Raji (cell line): ENCODE data around the gene PSMB7.

Source experiments
- POLR2A ChIP-seq: IDR thresholded peaks from 2 replicates; pipeline ENCODE4 v1.6.1; 2011; ENCODE audit warnings: low read depth, low read length, control low read depth; ENCODE audit not compliant: insufficient read depth

Gene PSMB7

DNA sequence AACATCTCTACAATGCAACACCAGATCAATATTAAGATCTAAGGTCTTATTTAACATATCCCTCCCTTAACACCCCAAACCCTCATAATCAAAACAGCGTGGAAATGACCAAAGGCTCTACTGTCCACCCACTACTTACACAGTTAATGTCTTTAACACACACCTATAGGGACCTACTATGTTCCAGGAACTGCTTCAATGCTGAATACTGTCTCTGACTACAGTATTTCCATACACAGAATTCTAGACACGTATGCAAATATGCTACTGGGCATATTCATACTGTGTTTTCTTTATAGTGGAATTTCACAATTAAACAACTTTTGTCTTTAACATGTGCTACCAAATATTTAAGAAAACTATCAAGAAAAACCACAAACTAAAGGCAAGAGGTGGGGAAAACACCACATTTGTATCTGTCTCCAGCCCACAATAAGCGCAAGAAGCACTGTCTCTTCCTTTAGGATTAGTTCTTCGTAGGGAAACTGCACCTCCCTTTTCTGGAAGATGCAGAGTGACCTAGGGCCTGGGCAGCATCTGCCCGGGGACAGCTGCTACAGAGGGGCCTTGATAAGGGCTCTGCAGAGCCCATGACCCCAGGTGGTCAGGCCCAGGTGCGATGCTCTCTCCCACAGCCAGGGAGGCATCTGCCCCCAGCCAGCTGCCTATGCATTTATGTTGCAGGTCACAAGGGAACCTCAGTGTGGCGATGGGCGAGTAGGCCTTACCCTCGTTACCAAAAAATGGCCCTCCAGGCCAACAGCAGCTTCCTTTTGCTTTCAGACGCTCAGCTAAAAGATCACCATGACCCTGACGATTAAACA lies 55.2 kb downstream of the PSMB7 start:
- TF ChIP-seq POLR2A: no peak

DNA sequence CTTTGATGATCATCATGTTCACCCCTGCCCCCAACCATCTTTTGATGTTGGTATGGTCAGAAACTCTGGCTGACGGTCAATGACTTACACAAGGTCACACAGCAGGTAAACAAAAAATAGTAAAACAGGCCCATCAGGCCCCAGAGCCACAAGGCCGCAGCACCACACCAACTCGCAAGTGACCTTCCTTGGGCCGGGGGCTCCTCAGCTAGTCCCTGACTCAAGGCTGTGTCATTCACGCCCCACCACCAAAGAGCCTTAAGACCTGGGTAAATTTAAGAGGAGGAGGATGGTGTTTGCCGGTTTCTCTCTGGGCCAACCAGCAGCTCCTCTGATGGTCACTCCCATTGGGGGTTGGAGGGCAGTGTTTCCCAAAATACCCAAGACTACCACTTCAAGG lies 55.8 kb downstream of the PSMB7 start:
- TF ChIP-seq POLR2A: no peak

DNA sequence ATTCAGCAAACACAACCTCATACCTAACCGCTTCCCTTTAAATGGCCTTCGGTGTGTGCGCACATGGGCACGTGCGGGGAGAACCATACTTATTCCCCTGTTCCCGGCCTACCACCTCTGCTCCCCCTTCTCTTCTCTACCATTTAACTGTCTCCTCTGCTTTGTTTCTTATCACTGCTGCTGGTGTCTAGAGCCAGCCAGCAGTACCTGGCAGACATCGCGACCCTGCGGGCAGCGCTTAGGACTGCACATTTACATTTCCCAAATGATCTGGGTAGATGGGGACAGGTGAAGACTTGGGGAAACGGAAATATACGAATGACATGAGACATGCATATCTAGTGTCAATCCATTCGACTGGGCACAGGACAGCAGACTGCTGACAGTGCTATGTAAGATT lies 56.6 kb downstream of the PSMB7 start:
- TF ChIP-seq POLR2A: no peak

DNA sequence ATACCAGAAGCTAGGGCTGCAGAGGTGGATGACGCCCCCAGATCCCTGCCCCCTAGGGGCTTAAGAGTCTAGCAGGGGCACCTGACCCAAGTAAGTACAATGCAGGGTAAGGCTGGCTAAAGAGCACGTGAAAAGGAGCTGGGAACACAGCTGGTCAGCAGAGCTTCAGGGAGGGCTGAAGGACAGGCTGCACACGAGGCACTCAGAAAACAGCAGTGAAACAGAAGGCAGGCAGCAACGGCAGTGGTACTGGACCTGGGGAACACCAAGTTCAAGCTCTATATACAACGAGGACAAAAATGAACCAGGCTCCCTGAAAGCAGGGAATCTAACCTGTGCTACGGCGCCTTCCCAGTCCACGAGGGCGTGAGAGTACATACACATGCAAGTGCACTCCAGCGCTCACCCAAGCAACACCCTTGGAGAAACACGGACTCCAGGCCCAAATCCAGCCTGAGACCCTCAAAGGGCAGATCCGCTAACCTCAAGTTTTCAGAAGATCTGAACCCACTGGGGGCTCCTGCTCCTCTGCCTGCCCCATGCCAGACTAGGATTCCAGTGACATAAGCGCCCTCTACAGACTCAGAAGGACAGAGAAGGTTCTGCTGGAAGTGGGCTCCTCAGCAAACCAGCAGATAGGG lies 57.4 kb downstream of the PSMB7 start:
- no peak for TF ChIP-seq POLR2A

DNA sequence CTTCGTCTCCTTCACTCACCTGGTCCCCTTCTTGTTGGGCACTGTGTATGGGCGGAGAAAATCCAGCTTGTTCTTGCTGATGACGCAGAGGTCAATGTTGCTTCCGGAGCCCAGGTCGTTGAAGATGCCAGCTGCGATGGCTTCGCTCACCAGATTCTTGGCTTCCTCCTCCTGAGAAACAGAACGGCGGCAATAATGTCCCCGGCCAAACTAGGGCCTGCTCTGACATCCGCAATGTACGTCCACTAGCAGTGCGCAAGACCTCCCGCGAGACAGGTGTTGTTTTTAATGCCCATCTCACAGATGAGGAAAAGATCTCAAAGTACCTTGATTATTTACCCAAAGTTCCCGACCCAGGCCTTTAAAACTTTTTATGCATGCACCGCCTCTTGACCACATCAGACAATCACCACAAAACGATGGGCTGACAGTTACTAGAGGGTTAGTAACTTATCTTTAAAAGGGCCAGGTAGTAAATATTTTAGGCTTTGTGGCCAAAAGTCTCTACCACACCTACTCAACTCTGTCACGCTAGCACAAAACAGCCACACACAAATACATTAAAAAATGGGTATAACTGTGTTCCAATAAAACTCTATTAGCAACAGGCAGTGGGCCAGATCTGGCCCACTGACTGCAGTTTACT lies 58.4 kb downstream of the PSMB7 start:
- no peak for TF ChIP-seq POLR2A

DNA sequence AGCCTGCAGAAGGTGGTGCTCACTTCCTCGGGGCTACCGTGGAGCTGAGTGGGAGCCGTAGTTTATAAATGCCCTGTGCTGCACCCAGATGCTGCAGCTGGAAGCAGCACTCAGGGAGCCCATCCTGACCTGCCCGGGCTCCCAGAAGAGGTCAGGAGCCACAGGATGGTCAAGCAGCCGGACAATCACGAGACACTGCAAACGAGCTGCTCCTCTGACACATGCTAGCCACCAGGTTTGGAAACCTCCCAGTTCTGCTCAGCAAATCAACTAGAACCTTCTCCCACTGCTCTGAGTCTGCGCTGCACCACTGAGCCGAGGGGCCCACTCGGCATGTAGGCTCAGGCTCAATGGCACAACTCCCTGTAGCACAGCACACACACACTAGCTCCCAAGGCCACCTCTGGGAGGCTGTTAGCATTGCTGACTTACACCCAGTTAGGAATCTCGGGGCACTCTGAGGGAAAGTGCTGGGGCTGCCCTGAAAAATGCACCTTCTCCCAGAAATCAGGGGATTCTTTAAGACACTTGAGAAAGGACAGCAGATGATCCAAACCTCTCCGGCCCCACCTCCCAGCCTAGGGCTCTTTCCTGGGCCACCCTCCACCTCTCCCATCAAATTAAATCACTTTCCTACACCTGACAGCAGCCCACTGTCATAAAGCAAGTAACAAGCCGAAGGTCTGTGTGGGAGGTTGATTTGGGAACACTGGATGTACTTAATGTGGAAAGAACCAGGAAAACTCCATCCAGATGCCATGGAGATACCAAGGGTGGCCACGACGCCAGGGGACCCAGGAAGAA lies 59.1 kb downstream of the PSMB7 start:
- TF ChIP-seq POLR2A: no peak

DNA sequence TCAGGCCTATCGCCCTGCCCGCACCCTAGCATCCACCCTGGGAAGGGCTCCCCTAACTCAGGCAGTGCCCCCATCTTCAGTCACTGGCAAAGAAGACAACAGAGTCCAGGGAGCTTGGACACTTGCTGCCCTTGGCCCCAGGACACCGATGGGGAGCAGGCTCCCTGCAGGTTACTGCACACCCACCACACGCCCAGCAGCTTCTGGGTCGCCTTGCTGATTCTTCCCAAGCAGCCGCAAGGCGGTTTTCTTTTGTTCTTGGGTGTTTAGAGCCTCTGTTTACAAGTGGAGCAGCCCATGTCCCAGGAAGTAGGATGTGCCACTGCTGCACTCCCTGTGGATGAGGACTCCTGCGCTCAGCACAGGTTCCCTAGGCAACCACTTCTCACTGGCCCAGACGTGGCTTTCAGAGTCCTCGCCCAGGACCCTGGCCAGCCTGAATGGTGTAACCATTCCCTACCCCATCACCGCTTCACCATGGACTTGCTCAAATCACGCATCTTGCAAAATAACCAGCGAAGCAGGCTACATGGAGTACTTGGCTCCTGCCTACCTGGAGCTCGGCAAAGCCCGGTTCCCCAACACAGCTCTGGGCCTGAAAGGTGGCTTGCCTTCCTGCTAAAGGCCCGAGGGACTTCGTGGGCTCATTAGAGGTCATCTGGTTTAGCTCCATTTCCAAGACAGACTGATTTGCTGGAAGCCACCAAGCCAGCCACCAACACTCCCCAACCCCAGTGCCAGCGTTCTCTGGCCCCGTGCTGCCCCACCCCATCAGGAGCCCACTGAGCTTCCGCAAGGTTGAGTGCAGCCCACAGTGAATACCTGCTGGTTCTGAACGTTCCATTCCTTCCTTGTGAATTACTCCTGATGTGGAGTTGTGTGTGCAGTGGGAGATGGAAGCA lies 60.0 kb downstream of the PSMB7 start:
- TF ChIP-seq POLR2A: no peak

DNA sequence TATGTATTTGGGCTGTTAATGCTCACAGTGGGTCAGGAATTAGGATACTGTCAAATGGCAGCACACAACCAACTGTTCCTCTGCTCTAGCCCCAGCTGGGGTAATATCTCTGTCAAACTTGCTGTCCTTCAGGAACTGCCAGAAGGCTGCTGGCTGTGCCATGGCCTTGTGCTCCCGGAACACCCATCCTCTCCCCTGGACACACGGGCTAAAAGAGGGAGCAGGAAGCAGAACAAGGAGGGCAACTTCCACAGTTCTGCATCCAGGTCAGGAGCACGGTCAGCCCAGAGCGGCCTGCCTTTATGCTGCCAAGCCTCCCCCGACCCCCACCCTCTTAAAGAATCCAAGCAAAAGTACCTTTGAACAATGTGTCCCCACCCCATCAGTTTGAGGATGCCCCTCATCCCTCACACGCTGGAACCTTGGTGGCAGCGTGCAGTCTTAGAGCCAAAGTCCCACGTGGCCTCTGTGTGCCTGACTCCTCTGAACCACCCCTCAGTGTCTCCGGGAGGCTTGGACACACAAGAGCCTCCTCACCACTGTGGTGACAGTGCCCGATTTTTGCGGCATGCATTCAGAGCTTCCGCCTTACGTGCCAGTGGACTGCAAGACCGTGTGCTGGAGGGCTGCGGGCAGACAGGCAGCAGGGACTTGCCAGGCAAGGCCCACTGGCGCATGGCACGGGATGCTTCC lies 60.8 kb downstream of the PSMB7 start:
- no peak for TF ChIP-seq POLR2A

DNA sequence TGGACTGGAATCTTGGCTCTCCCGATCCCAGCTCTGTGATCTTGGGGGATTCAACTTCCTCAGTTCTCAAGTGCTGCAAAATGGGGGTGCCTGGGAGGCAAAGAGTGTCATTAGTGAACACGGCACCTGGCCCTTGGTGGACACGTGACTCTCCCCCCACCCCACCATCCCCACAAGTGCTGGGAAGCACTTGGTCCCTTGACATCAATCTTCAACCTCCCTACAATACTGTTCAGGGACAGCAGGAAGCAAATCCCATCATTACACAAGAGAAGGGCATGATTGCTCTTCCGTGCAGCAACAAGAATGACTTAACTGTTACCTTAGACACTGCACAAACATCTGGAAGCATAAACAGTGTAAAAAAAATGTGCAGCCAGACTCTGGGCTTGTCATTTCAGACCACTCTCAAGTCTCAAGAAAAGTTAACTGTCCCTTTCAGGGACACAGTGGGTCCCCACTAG lies 61.4 kb downstream of the PSMB7 start:
- TF ChIP-seq POLR2A: no peak

DNA sequence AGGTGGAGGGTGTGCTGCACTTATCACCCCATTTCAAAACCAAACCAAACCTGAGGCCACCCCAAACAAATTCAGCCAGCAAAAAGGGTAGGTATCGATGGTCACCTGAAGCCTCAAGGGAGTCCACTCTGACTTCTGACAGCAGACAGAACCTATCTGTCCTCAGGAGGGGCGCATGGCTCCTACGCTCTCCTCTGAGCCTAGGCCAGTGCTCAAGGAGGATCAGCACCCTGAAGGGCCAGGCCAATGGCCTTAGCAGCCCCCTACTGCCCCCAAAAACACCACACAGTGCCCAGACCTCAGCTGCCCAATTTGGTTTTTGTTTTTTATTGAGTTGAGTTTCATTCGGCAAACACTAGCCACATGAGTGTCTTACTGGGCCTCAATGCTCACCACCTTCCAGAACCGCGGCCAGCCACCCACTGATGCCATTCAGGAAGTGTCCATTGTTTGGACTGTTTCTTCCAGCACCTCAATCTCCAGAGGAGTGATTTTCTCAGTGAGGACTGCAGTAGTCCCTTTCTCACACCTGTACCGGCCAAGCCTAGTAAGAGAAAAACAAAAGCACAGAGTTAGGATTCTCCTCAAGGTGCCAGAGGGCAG lies 62.0 kb downstream of the PSMB7 start:
- TF ChIP-seq POLR2A: no peak

DNA sequence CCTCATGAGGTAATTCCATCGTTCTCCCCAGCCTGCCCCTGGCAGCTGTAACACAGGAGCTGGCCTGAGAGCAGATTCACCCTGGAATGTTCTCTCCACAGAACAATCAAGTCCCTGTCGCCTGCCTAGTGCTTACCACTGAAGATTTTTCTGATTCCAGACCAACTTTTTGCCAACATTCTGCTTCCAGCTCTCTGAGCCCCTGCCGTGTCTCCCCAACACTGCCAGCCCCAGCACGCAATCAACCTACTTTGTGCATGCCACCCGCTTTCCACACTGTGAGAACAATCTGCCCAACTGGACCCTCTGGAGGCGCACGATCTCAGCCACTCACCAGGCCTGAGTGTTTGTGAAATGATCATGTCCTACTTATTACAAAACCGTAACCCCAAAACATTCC lies 62.6 kb downstream of the PSMB7 start:
- no peak for TF ChIP-seq POLR2A

DNA sequence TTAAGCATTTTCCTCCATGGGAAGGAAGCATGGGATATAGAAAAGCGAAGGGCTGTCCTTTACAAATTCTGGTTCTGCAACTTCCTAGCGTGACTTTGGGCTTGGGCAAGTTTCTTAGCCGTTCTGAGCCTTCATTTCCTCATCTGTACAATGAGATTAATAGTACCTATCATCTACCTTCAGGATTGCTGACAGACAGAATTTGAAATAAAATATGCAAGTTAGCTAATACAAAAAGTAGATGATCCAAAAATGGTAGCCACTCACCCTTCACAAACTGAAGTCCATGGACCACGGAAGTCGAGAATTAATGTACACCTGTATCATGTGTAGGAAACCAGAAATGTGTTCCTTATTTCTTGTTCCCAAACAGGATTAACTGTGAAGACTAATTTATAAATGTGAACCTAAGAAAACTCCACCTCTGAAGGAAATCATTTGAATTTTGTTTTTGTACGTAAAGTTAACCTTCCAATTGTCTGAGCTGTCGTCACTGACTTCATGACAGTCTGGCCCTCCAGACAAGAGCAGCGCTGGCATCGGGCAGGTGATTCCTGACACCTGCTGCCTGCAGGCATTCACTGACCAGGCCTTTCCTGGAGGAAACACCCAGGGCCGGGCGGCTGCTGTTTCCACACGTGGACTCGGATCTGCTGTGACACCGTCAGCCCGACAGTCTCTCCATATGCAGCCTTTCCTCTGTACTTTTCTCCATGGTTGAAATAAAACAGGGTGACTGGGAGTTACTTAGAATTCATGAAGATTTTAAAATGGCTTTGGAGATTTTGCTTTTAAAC lies 63.4 kb downstream of the PSMB7 start:
- no peak for TF ChIP-seq POLR2A

DNA sequence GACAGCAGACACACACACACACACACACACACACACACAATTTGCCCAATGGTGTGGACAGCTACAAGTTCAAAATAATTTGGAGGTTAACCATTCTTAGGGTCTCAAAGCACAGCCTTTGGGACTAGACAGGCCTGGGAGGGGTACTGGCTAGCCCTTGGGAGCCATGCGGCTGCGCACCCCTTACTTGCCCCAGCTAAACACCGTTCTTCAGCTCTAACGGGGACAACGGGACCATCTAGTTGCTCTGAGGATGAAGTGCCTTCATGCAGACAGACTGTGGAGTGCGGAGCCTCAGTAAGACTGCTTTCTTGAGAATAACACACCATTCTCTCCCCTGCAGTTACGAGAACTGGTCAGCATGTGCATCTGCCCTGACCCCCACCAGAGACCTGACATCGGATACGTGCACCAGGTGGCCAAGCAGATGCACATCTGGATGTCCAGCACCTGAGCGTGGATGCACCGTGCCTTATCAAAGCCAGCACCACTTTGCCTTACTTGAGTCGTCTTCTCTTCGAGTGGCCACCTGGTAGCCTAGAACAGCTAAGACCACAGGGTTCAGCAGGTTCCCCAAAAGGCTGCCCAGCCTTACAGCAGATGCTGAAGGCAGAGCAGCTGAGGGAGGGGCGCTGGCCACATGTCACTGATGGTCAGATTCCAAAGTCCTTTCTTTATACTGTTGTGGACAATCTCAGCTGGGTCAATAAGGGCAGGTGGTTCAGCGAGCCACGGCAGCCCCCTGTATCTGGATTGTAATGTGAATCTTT lies 64.6 kb downstream of the PSMB7 start:
- TF ChIP-seq POLR2A: no peak
